ENCODE data around the gene IL17RE. TPM values are rescaled to one million over a fixed set of nuclear protein-coding genes. Genes with fewer than 3 reads are reported as not detected.

IL17RE gene
- total and polyA plus RNA-seq, 9 of the 15 experiments (the other 6 are each of a cell fraction or from before 2014, with no cell fraction given): 0.32 to 1.9 (median 0.51) TPM; not detected in 4

- TF ChIP-seq PRDM10 (IDR thresholded peaks at IDR 0.05; ENCODE audit: partially characterized antibody) (peak; percentile 5), TRIM24 (IDR thresholded peaks at IDR 0.05) (0 out of 4 replicates have a peak, but pooled peaks have one; percentile 39 to 56), CEBPB (tag; IDR thresholded peaks at IDR 0.05) (peak; percentile 96), AFF1 (IDR thresholded peaks at IDR 0.05; ENCODE audit: low read depth in 1 of 2, partially characterized antibody in 2 of 2) (peak in 1 of 2 experiments; percentile 19), HNRNPK (IDR thresholded peaks at IDR 0.05; ENCODE audit: low read depth, low read length, poor library complexity, severe bottlenecking) (no peak), ZNF766 (CRISPR knock-in tag; conservative IDR thresholded peaks at IDR 0.05) (no peak), ZNF175 (CRISPR knock-in tag; IDR thresholded peaks at IDR 0.05; ENCODE audit: low read depth) (no peak), ZBTB5 (IDR thresholded peaks at IDR 0.05) (peak; percentile 67; the same call in 1 of the 2 replicates), MYNN (IDR thresholded peaks at IDR 0.05) (no peak), MYNN (CRISPR knock-in tag; IDR thresholded peaks at IDR 0.05) (no peak), SIN3A (IDR thresholded peaks at IDR 0.05; ENCODE audit: borderline replicate concordance in 2 of 2, control insufficient read depth in 1 of 2, low read depth in 2 of 2, low read length in 2 of 2) (0 out of 4 replicates have a peak, but pooled peaks of 1 of the 2 experiments have one; percentile 14), ILK (tag; IDR thresholded peaks at IDR 0.05; ENCODE audit: borderline replicate concordance, low read depth) (no peak), HNRNPLL (IDR thresholded peaks at IDR 0.05; ENCODE audit: low read depth, low read length, poor library complexity, severe bottlenecking) (no peak)
- TF ChIP-seq, protein P1, sequence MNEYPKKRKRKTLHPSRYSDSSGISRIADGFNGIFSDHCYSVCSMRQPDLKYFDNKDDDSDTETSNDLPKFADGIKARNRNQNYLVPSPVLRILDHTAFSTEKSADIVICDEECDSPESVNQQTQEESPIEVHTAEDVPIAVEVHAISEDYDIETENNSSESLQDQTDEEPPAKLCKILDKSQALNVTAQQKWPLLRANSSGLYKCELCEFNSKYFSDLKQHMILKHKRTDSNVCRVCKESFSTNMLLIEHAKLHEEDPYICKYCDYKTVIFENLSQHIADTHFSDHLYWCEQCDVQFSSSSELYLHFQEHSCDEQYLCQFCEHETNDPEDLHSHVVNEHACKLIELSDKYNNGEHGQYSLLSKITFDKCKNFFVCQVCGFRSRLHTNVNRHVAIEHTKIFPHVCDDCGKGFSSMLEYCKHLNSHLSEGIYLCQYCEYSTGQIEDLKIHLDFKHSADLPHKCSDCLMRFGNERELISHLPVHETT (CRISPR knock-in tag; conservative IDR thresholded peaks at IDR 0.05 in 1 of 2, IDR thresholded peaks at IDR 0.05 in 1 of 2): 0 out of 4 replicates have a peak, but pooled peaks of 1 of the 2 experiments have one; percentile 48
These were observed 9.8 kb downstream of the IL17RE start (continued) for GRCh38 chr3:9912294-9912935.

All from K562 (cell line).